WTC11 (cell line): ENCODE results near the gene ITGA1.

Source experiments
- CBFB ChIP-seq: sonication (generic); formaldehyde crosslinking; IDR thresholded peaks from 2 replicates; pipeline ENCODE4 v1.8.1; 2022; ENCODE audit warnings: mild to moderate bottlenecking, low read depth, missing genetic modification reagents
- CTCF ChIP-seq: fragments of 200-600 bp; IDR thresholded peaks from 2 replicates; pipeline ENCODE4 v1.8.0; 2022; ENCODE audit warnings: antibody characterized with exemption
- E2F1 ChIP-seq: sonication (generic); formaldehyde crosslinking; IDR thresholded peaks from 2 replicates; pipeline ENCODE4 v1.8.0; 2022; ENCODE audit warnings: mild to moderate bottlenecking, missing genetic modification reagents
- E2F4 ChIP-seq: sonication (generic); formaldehyde crosslinking; IDR thresholded peaks from 2 replicates; pipeline ENCODE4 v1.8.1; 2022; ENCODE audit warnings: low read depth, mild to moderate bottlenecking, moderate library complexity, missing genetic modification reagents, borderline replicate concordance
- GABPB1 ChIP-seq: sonication (generic); formaldehyde crosslinking; IDR thresholded peaks from 2 replicates; pipeline ENCODE4 v1.8.1; 2023; ENCODE audit warnings: mild to moderate bottlenecking, missing genetic modification reagents
- JUN ChIP-seq: sonication (generic); formaldehyde crosslinking; IDR thresholded peaks from 2 replicates; pipeline ENCODE4 v1.8.0; 2023; ENCODE audit warnings: mild to moderate bottlenecking, missing genetic modification reagents
- NR3C1 ChIP-seq: sonication (generic); formaldehyde crosslinking; conservative IDR thresholded peaks from 2 replicates; pipeline ENCODE4 v1.8.1; 2023; ENCODE audit warnings: low read depth, mild to moderate bottlenecking, missing genetic modification reagents
- USF2 ChIP-seq: sonication (generic); formaldehyde crosslinking; IDR thresholded peaks from 2 replicates; pipeline ENCODE4 v1.8.1; 2023; ENCODE audit warnings: mild to moderate bottlenecking, missing genetic modification reagents, moderate library complexity
- ZBTB21 ChIP-seq: sonication (generic); formaldehyde crosslinking; IDR thresholded peaks from 2 replicates; pipeline ENCODE4 v1.8.1; 2023; ENCODE audit warnings: mild to moderate bottlenecking, missing genetic modification reagents, borderline replicate concordance
- ZBTB43 ChIP-seq: sonication (generic); formaldehyde crosslinking; IDR thresholded peaks from 2 replicates; pipeline ENCODE4 v1.8.1; 2023; ENCODE audit warnings: mild to moderate bottlenecking, missing genetic modification reagents
- ZNF512 ChIP-seq: sonication (generic); formaldehyde crosslinking; IDR thresholded peaks from 2 replicates; pipeline ENCODE4 v1.8.1; 2022; ENCODE audit warnings: missing genetic modification reagents, borderline replicate concordance

- TF ChIP-seq CTCF = no peak
- no peak for TF ChIP-seq JUN (CRISPR knock-in tag)
- TF ChIP-seq USF2 = no peak
- TF ChIP-seq NR3C1 (CRISPR knock-in tag) = no peak
- peak; percentile 39 for TF ChIP-seq GABPB1
- TF ChIP-seq ZBTB21 (CRISPR knock-in tag) = no peak
- no peak for TF ChIP-seq E2F4 (CRISPR knock-in tag)
- no peak for TF ChIP-seq ZNF512 (CRISPR knock-in tag)
- 0 out of 2 replicates have a peak, but pooled peaks have one; percentile 25 for TF ChIP-seq ZBTB43 (CRISPR knock-in tag)
- no peak for TF ChIP-seq E2F1
- no peak for TF ChIP-seq CBFB (CRISPR knock-in tag)
Observed at GRCh38 chr5:52989025-52989780, 201.5 kb downstream of the ITGA1 start, which contains the start of gene ITGA2.
